HG03521 (cell line): Measurements from ENCODE around the gene IDI1.

ENCODE experiments used
- ATAC-seq: cut with Tn5 transposase; IDR thresholded peaks from one replicate; pipeline ENCODE4 v1.9.1; 2021; ENCODE audit warnings: mild to moderate bottlenecking, moderate library complexity; ENCODE audit not compliant: unreplicated experiment

Gene IDI1

GRCh38 chr10:996031-996430 is 52.9 kb downstream of the IDI1 start:
- ATAC-seq: no peak

DNA sequence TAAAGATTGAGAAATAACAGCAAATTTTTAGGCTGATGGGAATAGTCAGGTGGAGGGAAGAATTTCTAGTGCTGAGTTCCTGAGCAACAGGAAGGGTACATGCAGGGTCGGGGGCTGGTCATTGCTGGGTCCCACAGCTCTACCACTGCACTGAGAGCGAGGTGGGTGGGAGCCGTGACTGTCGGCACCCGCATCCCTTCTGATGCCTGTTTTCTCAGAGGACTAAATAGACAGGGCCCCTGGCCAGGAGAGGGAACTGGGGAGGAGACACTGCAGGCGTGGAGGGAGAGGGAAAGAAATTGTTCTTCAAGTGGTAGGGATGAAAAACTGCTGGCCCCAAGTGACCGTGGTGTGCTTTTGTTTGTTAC is 53.4 kb downstream of the IDI1 start:
- ATAC-seq: no peak

DNA sequence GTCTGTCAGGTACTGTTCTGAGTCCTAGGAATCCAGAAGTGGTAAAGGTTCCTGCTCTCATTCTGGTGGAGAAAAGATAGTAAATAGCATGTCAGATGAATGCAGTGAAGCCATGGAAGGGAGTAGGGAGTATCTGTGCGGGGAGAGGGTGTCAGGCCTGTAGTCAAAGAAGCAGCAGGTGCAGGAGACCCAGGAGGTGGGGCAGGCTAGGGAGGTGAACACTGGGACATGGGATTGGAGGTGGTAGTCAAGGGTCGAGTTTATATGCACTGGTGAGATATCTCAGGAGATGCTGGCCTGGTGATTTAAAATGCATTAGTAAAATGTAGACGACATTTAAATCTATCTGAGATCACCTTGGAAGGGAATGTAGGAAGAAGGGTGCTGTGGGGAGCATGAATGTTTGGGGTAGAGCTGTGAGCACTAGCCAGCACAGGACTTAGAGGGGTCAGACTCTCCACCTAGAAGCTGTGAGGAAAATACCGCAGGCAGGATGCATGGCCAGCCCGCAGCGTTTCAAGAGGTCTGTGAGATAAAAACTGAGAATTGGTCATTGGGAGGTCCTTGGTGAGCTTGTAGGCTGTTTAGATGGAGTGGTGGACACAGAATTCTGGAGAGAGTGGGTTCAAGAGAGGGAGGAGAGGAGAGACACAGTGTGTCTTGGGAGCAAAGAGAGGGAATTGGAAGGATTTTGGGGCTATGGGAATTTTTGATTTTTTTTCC is 53.9 kb downstream of the IDI1 start:
- ATAC-seq: no peak

GRCh38 chr10:992871-993270 is 56.0 kb downstream of the IDI1 start:
- no peak for ATAC-seq

GRCh38 chr10:992467-992866 is 56.5 kb downstream of the IDI1 start:
- no peak for ATAC-seq

- ATAC-seq: no peak
Measured at GRCh38 chr10:990808-991207, 58.1 kb downstream of the IDI1 start.
